Keratinocyte (primary cell): ENCODE data around the gene PPP2R5E.

ENCODE experiments used
- EZH2 ChIP-seq: IDR thresholded peaks from one replicate; pipeline ENCODE4 v1.6.1; 2012; ENCODE audit warnings: inconsistent platforms, mild to moderate bottlenecking, low read length, moderate library complexity
- TF ChIP-seq, protein P1 (sequence below), 3 experiments: IDR thresholded peaks in 1 of 3; conservative IDR thresholded peaks in 1 of 3; optimal IDR thresholded peaks in 1 of 3; 2 replicates in 2 of 3; 3 replicates in 1 of 3; pipeline versions ENCODE3 to v1.5.1; 2011; ENCODE audit warnings: low read length in 3 of 3, mild to moderate bottlenecking in 3 of 3, moderate library complexity in 2 of 3, control low read depth in 1 of 3, inconsistent platforms in 1 of 3; ENCODE audit not compliant: insufficient read depth in 2 of 3; ENCODE audit errors: extremely low read depth in 1 of 3

DNA sequence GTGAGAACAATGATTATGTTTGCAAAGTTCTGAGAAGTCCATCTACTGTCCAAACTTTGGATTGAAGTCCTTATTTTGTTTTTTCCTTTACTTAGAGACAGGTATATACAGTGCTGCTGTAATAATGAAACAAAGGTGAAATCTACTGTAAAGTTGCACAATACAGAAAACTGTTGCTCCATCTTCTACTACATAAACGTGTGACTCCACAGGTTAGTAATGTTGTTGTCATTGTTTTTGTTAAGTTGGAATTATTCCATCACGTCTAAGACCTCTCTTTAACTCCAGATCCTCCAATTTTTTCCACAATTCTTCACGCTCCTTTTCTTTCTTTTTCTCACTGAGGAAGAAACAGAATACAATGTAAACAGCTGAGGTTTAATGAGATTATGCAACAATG lies 167.4 kb downstream of the PPP2R5E start:
- TF ChIP-seq, protein P1, sequence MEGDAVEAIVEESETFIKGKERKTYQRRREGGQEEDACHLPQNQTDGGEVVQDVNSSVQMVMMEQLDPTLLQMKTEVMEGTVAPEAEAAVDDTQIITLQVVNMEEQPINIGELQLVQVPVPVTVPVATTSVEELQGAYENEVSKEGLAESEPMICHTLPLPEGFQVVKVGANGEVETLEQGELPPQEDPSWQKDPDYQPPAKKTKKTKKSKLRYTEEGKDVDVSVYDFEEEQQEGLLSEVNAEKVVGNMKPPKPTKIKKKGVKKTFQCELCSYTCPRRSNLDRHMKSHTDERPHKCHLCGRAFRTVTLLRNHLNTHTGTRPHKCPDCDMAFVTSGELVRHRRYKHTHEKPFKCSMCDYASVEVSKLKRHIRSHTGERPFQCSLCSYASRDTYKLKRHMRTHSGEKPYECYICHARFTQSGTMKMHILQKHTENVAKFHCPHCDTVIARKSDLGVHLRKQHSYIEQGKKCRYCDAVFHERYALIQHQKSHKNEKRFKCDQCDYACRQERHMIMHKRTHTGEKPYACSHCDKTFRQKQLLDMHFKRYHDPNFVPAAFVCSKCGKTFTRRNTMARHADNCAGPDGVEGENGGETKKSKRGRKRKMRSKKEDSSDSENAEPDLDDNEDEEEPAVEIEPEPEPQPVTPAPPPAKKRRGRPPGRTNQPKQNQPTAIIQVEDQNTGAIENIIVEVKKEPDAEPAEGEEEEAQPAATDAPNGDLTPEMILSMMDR (optimal IDR thresholded peaks at IDR 0.05 in 1 of 3, IDR thresholded peaks at IDR 0.05 in 1 of 3, conservative IDR thresholded peaks at IDR 0.05 in 1 of 3; ENCODE audit: extremely low read depth in 1 of 3, insufficient read depth in 2 of 3, low read length in 3 of 3): no peak
- TF ChIP-seq EZH2: no peak
